IMR-90 (cell line): ENCODE measurements around the gene TANGO2. TPM values are rescaled to one million over a fixed set of nuclear protein-coding genes. Genes with fewer than 3 reads are reported as not detected.
A peak's percentile ranks its signal among the peaks of the same experiment; 100 is the strongest.

Experiments
- ATAC-seq: fragments of 200-7000 bp; cut with Tn5 transposase; 2 replicates; pipeline ENCODE4 v1.9.1; 2020; ENCODE audit warnings: low read depth, mild to moderate bottlenecking, moderate library complexity
- BruUV-seq: library from RNA; stranded (reverse); fragments of 400-500 nt; replicated peaks from 2 replicates; lab custom pipeline; 2021; lab: Mats Ljungman, UMichigan
- CTCF ChIA-PET: fragments of 300-600 bp; formaldehyde crosslinking; extraction: SDS; loops from one replicate; lab custom pipeline; 2021; ENCODE audit warnings: antibody characterized with exemption; lab: Yijun Ruan, JAX
- POLR2A ChIA-PET: fragments of 300-600 bp; sonication (Branson Sonifier 250); formaldehyde crosslinking; loops from one replicate; lab custom pipeline; 2022; ENCODE audit warnings: antibody characterized with exemption; ENCODE audit not compliant: unreplicated experiment; lab: Charles Lee
- DNase-seq: peaks from one replicate; pipeline ENCODE4 v3.0.0; 2013
- H2AFZ ChIP-seq: replicated peaks from 2 replicates; pipeline ENCODE3; 2013; ENCODE audit warnings: low read length, mild to moderate bottlenecking; ENCODE audit not compliant: poor library complexity
- H2AK5ac ChIP-seq: 2 replicates; pipeline ENCODE4 v1.6.1; 2013; ENCODE audit warnings: low read depth, low read length, inconsistent platforms
- H2AK9ac ChIP-seq: replicated peaks from 2 replicates; pipeline ENCODE3; 2013; ENCODE audit warnings: mild to moderate bottlenecking, low read depth, low read length, moderate library complexity; ENCODE audit not compliant: poor library complexity
- H2BK120ac ChIP-seq: 2 replicates; pipeline ENCODE4 v1.6.1; 2013; ENCODE audit warnings: low read depth, low read length, inconsistent platforms
- H2BK15ac ChIP-seq: 3 replicates; pipeline ENCODE4 v1.6.1; 2013; ENCODE audit warnings: low read depth, low read length, inconsistent platforms
- H2BK20ac ChIP-seq: 2 replicates; pipeline ENCODE4 v1.6.1; 2013; ENCODE audit warnings: low read depth, mild to moderate bottlenecking, inconsistent platforms, low read length, moderate library complexity
- H2BK5ac ChIP-seq: 2 replicates; pipeline ENCODE4 v1.6.1; 2013; ENCODE audit warnings: mild to moderate bottlenecking, low read depth, low read length, inconsistent platforms; ENCODE audit not compliant: poor library complexity, severe bottlenecking
- H3K14ac ChIP-seq: replicated peaks from 2 replicates; pipeline ENCODE4 v1.6.1; 2013; ENCODE audit warnings: low read depth, low read length, inconsistent platforms
- H3K18ac ChIP-seq: 2 replicates; pipeline ENCODE4 v1.6.1; 2013; ENCODE audit warnings: low read depth, low read length, control low read depth
- H3K23ac ChIP-seq: 2 replicates; pipeline ENCODE4 v1.6.1; 2013; ENCODE audit warnings: low read depth, low read length, inconsistent platforms
- H3K27ac ChIP-seq: 2 replicates; pipeline ENCODE4 v1.5.1; 2013; ENCODE audit warnings: mild to moderate bottlenecking, control low read depth, low read length; ENCODE audit not compliant: insufficient read depth
- H3K27me3 ChIP-seq: 2 replicates; pipeline ENCODE4 v1.6.1; 2013; ENCODE audit warnings: low read length; ENCODE audit not compliant: control insufficient read depth, insufficient read depth
- H3K36me3 ChIP-seq: 2 replicates; pipeline ENCODE4 v1.6.1; 2013; ENCODE audit warnings: low read length, mixed read lengths; ENCODE audit not compliant: control insufficient read depth, insufficient read depth
- H3K4ac ChIP-seq: 2 replicates; pipeline ENCODE4 v1.6.1; 2013; ENCODE audit warnings: low read depth, low read length, inconsistent platforms
- H3K4me1 ChIP-seq: 2 replicates; pipeline ENCODE4 v1.6.1; 2013; ENCODE audit warnings: low read length, mixed read lengths; ENCODE audit not compliant: control insufficient read depth, insufficient read depth
- H3K4me2 ChIP-seq: 2 replicates; pipeline ENCODE4 v1.6.1; 2013; ENCODE audit warnings: low read depth, mild to moderate bottlenecking, control low read depth, low read length, moderate library complexity
- H3K4me3 ChIP-seq: 2 replicates; pipeline ENCODE4 v1.5.1; 2013; ENCODE audit warnings: low read depth, mild to moderate bottlenecking, control low read depth, low read length, moderate library complexity; ENCODE audit not compliant: insufficient read depth
- H3K56ac ChIP-seq: 2 replicates; pipeline ENCODE4 v1.6.1; 2013; ENCODE audit warnings: low read length, inconsistent platforms; ENCODE audit not compliant: insufficient read depth; ENCODE audit errors: extremely low read depth
- H3K79me1 ChIP-seq, 2 experiments: 2 replicates each; pipeline ENCODE4 v1.6.1; 2013; ENCODE audit warnings: low read length in 2 of 2, inconsistent platforms in 1 of 2, low read depth in 1 of 2
- H3K9ac ChIP-seq: 2 replicates; pipeline ENCODE4 v1.6.1; 2013; ENCODE audit warnings: low read depth, low read length, control low read depth
- H3K9me1 ChIP-seq: 2 replicates; pipeline ENCODE4 v1.6.1; 2013; ENCODE audit warnings: low read length, inconsistent platforms; ENCODE audit not compliant: insufficient read depth
- H3K9me3 ChIP-seq: 2 replicates; pipeline ENCODE4 v1.6.1; 2013; ENCODE audit warnings: low read length; ENCODE audit not compliant: control insufficient read depth, insufficient read depth
- H4K20me1 ChIP-seq: 2 replicates; pipeline ENCODE4 v1.6.1; 2013; ENCODE audit warnings: low read length, inconsistent platforms; ENCODE audit not compliant: insufficient read depth
- H4K5ac ChIP-seq: 2 replicates; pipeline ENCODE4 v1.6.1; 2013; ENCODE audit warnings: mild to moderate bottlenecking, low read depth, low read length, control low read depth
- H4K8ac ChIP-seq, 2 experiments: 2 replicates each; pipeline ENCODE4 v1.6.1; 2013; ENCODE audit warnings: low read depth in 2 of 2, low read length in 2 of 2, control low read depth in 1 of 2, inconsistent platforms in 1 of 2
- H4K91ac ChIP-seq: 2 replicates; pipeline ENCODE4 v1.6.1; 2013; ENCODE audit warnings: low read depth, low read length, inconsistent platforms; ENCODE audit not compliant: insufficient read depth
- CEBPB ChIP-seq: IDR thresholded peaks from 2 replicates; pipeline ENCODE4 v1.6.1; 2012; ENCODE audit warnings: low read depth, low read length, improper control_type of control experiment
- CHD1 ChIP-seq: IDR thresholded peaks from 2 replicates; pipeline ENCODE4 v1.6.1; 2012; ENCODE audit warnings: low read depth, low read length, improper control_type of control experiment
- FOS ChIP-seq: fragments of 150-350 bp; IDR thresholded peaks from 2 replicates; pipeline ENCODE4 v1.6.1; 2016; ENCODE audit warnings: low read depth, low read length
- MAFK ChIP-seq: IDR thresholded peaks from 2 replicates; pipeline ENCODE4 v1.6.1; 2012; ENCODE audit warnings: low read depth, low read length, improper control_type of control experiment
- POLR2A ChIP-seq: IDR thresholded peaks from 2 replicates; pipeline ENCODE4 v1.6.1; 2012; ENCODE audit warnings: mild to moderate bottlenecking, low read depth, low read length
- RCOR1 ChIP-seq: IDR thresholded peaks from 2 replicates; pipeline ENCODE4 v1.6.1; 2012; ENCODE audit warnings: mild to moderate bottlenecking, low read length, improper control_type of control experiment; ENCODE audit not compliant: insufficient replicate concordance
- RFX5 ChIP-seq: IDR thresholded peaks from 2 replicates; pipeline ENCODE4 v1.8.0; 2012; ENCODE audit warnings: low read depth, mild to moderate bottlenecking, low read length, moderate library complexity
- SMC3 ChIP-seq: fragments of 150-350 bp; IDR thresholded peaks from 2 replicates; pipeline ENCODE4 v1.6.1; 2016; ENCODE audit warnings: low read depth, mild to moderate bottlenecking, antibody characterized with exemption, low read length, moderate library complexity
- WGBS, 2 experiments: methylation state at CpG; one replicate each; pipeline versions ENCODE4 v1.1.5 to v1.1.7; 2013; ENCODE audit warnings: missing lambda C conversion rate in 2 of 2; ENCODE audit not compliant: insufficient read length in 1 of 2; ENCODE audit errors: extremely low coverage in 2 of 2; 5-methylcytosine and 5-hydroxymethylcytosine counted together
- dilution Hi-C: fragments of 300-500 bp; cut with HindIII; formaldehyde crosslinking; loops from one replicate; pipeline ENCODE4 v1.14.3; 2018; ENCODE audit warnings: low sequenced_read_pairs; ENCODE audit not compliant: unreplicated experiment
- in situ Hi-C: fragments of 300-500 bp; cut with MboI; formaldehyde crosslinking; loops from 3 replicates; pipeline ENCODE4 v1.14.3; 2019; ENCODE audit warnings: low sequenced_read_pairs, inconsistent platforms, mixed read lengths
- intact Hi-C: fragments of 100-400 bp; cut with micrococcal nuclease; formaldehyde crosslinking; loops from 2 replicates; pipeline ENCODE4 v1.10.0; 2022
- polyA plus RNA-seq, 3 experiments: library from polyadenylated mRNA; depleted of rRNA; stranded (reverse); fragments of >200 nt; gene quantifications; 2 replicates each; pipeline ENCODE4 v1.2.3, GENCODE V29; 2012; ENCODE audit warnings: low replicate concordance in 1 of 3
- total RNA-seq: library from RNA; depleted of rRNA; stranded (reverse); fragments of >200 nt; gene quantifications from 2 replicates; pipeline ENCODE4 v1.2.3, GENCODE V29; 2012
- TF ChIP-seq, protein P1 (sequence below): fragments of 150-350 bp; IDR thresholded peaks from 2 replicates; pipeline ENCODE4 v1.6.1; 2016; ENCODE audit warnings: low read depth, mild to moderate bottlenecking, low read length, moderate library complexity, borderline replicate concordance
- TF ChIP-seq, protein P2 (sequence below): conservative IDR thresholded peaks from 2 replicates; pipeline ENCODE4 v1.5.1; 2012; ENCODE audit warnings: mild to moderate bottlenecking, low read depth, low read length, improper control_type of control experiment

Gene TANGO2
- total and polyA plus RNA-seq, 2 of the 4 experiments (the other 2 are of a cell fraction): 45.1 to 75.1 TPM

DNA sequence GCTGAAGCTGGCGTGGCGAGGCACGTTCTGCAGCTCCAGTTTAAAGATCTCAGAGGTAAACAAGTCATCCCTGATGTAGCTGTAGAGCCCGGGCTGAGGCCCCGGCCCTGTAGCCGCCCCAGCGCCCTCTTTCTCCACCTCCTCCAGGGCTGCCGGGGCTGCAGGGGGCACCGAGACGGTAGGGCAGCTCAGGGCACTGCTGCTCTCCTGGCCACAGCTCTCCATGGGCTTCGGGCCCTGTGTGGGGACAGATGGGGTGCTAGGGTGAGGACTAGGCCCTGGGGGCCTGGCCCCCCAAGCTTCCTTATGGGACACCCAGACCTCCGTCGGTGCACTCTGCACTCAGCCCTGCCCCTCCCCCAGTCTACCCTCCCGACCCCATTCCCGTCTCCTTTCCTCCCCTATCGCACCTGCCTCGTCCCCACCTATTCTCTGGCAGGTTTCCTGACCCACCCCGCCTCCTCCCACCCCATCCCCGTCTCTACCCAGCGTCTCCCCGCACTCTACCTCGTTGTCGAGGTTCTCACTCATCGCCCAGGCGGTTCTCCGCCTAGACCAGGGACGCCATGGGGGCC lies 95.6 kb downstream of the TANGO2 start:
- Histone ChIP-seq H2AK5ac (peak overlapping the region; percentile 87), H3K79me1 (peaks cover 12 to 42% of the 10 kb centered on the region in 2 experiments), H2BK20ac (no peak overlapping the region), H3K9me3 (no peaks in the 10 kb centered on the region), H4K20me1 (peaks cover 18% of the 10 kb centered on the region), H2AK9ac (peak overlapping the region; percentile 97), H3K4me1 (peaks cover 6% of the 10 kb centered on the region), H3K56ac (peak overlapping the region; percentile 37), H3K4ac (peak overlapping the region; percentile 90), H2AFZ (peak overlapping the region; percentile 91), H4K91ac (peak overlapping the region; percentile 70), H3K9me1 (no peaks in the 10 kb centered on the region; the same call in 1 of the 2 replicates), H3K14ac (peak overlapping the region; percentile 86), H3K27ac (peak overlapping the region; percentile 75), H3K4me3 (peak overlapping the region; percentile 92), H3K27me3 (no peaks in the 10 kb centered on the region), H3K4me2 (peak overlapping the region; percentile 84), H4K5ac (peak overlapping the region; percentile 76), H3K9ac (peak overlapping the region; percentile 88), H2BK120ac (peak overlapping the region; percentile 38; the same call in 1 of the 2 replicates), H3K23ac (peak overlapping the region; percentile 62; the same call in 1 of the 2 replicates), H2BK15ac (no peak overlapping the region), H4K8ac (peak overlapping the region; percentile 44 to 63), H2BK5ac (peak overlapping the region; percentile 59), H3K18ac (0 out of 2 replicates have a peak overlapping the region, but pooled peaks have one; percentile 6), H3K36me3 (peaks cover 57% of the 10 kb centered on the region)
- ChIA-PET CTCF (no interaction called here), POLR2A (no interaction called here)
- TF ChIP-seq FOS (no peak), RCOR1 (no peak), MAFK (no peak), RFX5 (no peak), SMC3 (no peak), CEBPB (no peak), POLR2A (no peak), CHD1 (no peak)
- TF ChIP-seq, protein P1, sequence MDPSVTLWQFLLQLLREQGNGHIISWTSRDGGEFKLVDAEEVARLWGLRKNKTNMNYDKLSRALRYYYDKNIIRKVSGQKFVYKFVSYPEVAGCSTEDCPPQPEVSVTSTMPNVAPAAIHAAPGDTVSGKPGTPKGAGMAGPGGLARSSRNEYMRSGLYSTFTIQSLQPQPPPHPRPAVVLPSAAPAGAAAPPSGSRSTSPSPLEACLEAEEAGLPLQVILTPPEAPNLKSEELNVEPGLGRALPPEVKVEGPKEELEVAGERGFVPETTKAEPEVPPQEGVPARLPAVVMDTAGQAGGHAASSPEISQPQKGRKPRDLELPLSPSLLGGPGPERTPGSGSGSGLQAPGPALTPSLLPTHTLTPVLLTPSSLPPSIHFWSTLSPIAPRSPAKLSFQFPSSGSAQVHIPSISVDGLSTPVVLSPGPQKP: no peak
- TF ChIP-seq, protein P2, sequence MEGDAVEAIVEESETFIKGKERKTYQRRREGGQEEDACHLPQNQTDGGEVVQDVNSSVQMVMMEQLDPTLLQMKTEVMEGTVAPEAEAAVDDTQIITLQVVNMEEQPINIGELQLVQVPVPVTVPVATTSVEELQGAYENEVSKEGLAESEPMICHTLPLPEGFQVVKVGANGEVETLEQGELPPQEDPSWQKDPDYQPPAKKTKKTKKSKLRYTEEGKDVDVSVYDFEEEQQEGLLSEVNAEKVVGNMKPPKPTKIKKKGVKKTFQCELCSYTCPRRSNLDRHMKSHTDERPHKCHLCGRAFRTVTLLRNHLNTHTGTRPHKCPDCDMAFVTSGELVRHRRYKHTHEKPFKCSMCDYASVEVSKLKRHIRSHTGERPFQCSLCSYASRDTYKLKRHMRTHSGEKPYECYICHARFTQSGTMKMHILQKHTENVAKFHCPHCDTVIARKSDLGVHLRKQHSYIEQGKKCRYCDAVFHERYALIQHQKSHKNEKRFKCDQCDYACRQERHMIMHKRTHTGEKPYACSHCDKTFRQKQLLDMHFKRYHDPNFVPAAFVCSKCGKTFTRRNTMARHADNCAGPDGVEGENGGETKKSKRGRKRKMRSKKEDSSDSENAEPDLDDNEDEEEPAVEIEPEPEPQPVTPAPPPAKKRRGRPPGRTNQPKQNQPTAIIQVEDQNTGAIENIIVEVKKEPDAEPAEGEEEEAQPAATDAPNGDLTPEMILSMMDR: no peak
- dilution Hi-C loops: no loop called here
- WGBS, 2 experiments: 1% methylated on average over 12 of the region's 27 CpGs; no CpG with 5 or more reads in 1 of the 2 experiments
- in situ Hi-C loops: no loop called here
- BruUV-seq: TSS peak; percentile 66
- no peak for DNase-seq
- ATAC-seq: no peak
- intact Hi-C loops: no loop called here
